ENCODE data around the gene SSBP2. TPM values are rescaled to one million over a fixed set of nuclear protein-coding genes. Genes with fewer than 3 reads are reported as not detected.

The SSBP2 gene
- total and polyA plus RNA-seq, 2 donors (not counting 3 experiments of a cell fraction or from before 2014, with no cell fraction given), result 9.6 to 11.5 TPM

DNA sequence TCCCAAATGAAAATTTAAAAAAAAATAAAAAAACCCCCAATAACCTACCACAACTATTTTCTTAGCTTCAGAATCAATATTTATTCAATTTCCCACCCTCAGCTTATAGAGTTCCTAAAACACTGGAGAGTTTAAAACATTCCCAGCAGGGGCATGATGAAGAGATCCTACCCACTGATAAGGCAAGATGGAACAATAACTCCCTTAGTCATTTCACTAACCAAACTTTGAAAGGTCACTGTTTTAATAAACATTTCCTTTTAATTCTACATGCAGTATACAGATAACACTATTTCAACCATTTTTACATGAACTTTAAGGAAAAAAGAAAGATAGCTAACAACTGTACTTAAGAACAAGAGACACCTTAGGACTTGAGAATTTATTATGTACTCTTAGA lies 322.0 kb downstream of the SSBP2 start:
- intact Hi-C loops (cut with micrococcal nuclease), result loop anchor here (1.0 to 10.0 kb wide), 3 partner anchors 124 to 836 kb away; no protein-coding TSS in a partner anchor
- ChIA-PET CTCF (interaction anchor here (0.8 to 5.5 kb wide), 10 partner anchors 19 to 797 kb away, joined by 3 to 54 read pairs (median 4); partner anchors contain the start of gene SSBP2), POLR2A (no interaction called here)
- Histone ChIP-seq H2AFZ (ENCODE audit: low read depth, low read length) (no peak overlapping the region), H3K36me3 (ENCODE audit: control insufficient read depth in 2 of 2, extremely low read depth in 1 of 2, insufficient read depth in 2 of 2, low read length in 2 of 2) (no peaks in the 10 kb centered on the region), H3K79me2 (ENCODE audit: control insufficient read depth, insufficient read depth, low read length) (no peaks in the 10 kb centered on the region), H3K9me3 (replicated peaks; ENCODE audit: control insufficient read depth, insufficient read depth, low read length) (no peaks in the 10 kb centered on the region), H3K27ac (ENCODE audit: insufficient read depth, low read depth, low read length) (peak overlapping the region; percentile 66), H3K4me3 (replicated peaks in 1 of 3; ENCODE audit: insufficient read depth in 1 of 3, low read depth in 1 of 3, low read length in 3 of 3) (peak overlapping the region in 1 of 3 experiments; percentile 8), H3K9me1 (replicated peaks; ENCODE audit: control insufficient read depth, extremely low read depth, insufficient read depth, low read length) (no peaks in the 10 kb centered on the region), H3K9ac (replicated peaks; ENCODE audit: extremely low read depth, insufficient read depth, low read length) (no peak overlapping the region), H3K27me3 (ENCODE audit: control insufficient read depth in 2 of 2, insufficient read depth in 2 of 2, low read length in 2 of 2) (no peaks in the 10 kb centered on the region), H3K4me1 (ENCODE audit: control insufficient read depth, extremely low read depth, insufficient read depth, low read length) (peaks cover 33% of the 10 kb centered on the region), H4K20me1 (replicated peaks; ENCODE audit: control insufficient read depth, extremely low read depth, insufficient read depth, low read length) (no peaks in the 10 kb centered on the region), H3K4me2 (ENCODE audit: insufficient read depth, low read length) (peak overlapping the region; percentile 77)
- DNase-seq (ENCODE audit: low read depth, low spot score) (peak; percentile 87), FAIRE-seq (peak; percentile 55)
- TF ChIP-seq FOS (IDR thresholded peaks at IDR 0.05; ENCODE audit: borderline replicate concordance, insufficient read depth, low read length) (peak; percentile 52), POLR2A (IDR thresholded peaks at IDR 0.05; ENCODE audit: low read depth, low read length) (no peak), GATA2 (IDR thresholded peaks at IDR 0.05; ENCODE audit: insufficient read depth, insufficient read length, low read depth, low read length) (peak; percentile 94), POLR2AphosphoS5 (IDR thresholded peaks at IDR 0.05; ENCODE audit: insufficient read depth, low read depth, low read length) (no peak), EZH2 (IDR thresholded peaks at IDR 0.05; ENCODE audit: borderline replicate concordance, low read depth, low read length, severe bottlenecking) (no peak), MYC (IDR thresholded peaks at IDR 0.05; ENCODE audit: low read depth, low read length) (no peak), JUN (IDR thresholded peaks at IDR 0.05; ENCODE audit: borderline replicate concordance, insufficient read depth, insufficient read length, low read depth) (peak; percentile 62)
- TF ChIP-seq, protein P1, sequence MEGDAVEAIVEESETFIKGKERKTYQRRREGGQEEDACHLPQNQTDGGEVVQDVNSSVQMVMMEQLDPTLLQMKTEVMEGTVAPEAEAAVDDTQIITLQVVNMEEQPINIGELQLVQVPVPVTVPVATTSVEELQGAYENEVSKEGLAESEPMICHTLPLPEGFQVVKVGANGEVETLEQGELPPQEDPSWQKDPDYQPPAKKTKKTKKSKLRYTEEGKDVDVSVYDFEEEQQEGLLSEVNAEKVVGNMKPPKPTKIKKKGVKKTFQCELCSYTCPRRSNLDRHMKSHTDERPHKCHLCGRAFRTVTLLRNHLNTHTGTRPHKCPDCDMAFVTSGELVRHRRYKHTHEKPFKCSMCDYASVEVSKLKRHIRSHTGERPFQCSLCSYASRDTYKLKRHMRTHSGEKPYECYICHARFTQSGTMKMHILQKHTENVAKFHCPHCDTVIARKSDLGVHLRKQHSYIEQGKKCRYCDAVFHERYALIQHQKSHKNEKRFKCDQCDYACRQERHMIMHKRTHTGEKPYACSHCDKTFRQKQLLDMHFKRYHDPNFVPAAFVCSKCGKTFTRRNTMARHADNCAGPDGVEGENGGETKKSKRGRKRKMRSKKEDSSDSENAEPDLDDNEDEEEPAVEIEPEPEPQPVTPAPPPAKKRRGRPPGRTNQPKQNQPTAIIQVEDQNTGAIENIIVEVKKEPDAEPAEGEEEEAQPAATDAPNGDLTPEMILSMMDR (IDR thresholded peaks at IDR 0.05; ENCODE audit: extremely low read depth in 1 of 2, insufficient read depth in 1 of 2, low read depth in 1 of 2, low read length in 2 of 2), result peak in 1 of 2 donors; percentile 2
- TF ChIP-seq, protein P2, sequence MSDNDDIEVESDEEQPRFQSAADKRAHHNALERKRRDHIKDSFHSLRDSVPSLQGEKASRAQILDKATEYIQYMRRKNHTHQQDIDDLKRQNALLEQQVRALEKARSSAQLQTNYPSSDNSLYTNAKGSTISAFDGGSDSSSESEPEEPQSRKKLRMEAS (IDR thresholded peaks at IDR 0.05; ENCODE audit: insufficient read depth, insufficient read length), result no peak
- dilution Hi-C loops (cut with MboI; ENCODE audit: extremely low pct_ligation_motif_present, low sequenced_read_pairs), result no loop called here
- no TSS peak for BruUV-seq (replicated peaks)
